Mesenteric fat pad (tissue), 1 donor: Measurements from ENCODE around the gene SCGB1D2. TPM values are rescaled to one million over a fixed set of nuclear protein-coding genes. Genes with fewer than 3 reads are reported as not detected.
"Not testable (repeated sequence)": the region's sequence is repeated elsewhere in the genome, so short reads cannot be mapped to it uniquely, and the experiment has no call there.

Source experiments
- DNase-seq: peaks from one replicate; pipeline ENCODE4 v3.0.0-alpha.2; 2020; ENCODE audit warnings: low spot score
- long read RNA-seq: library from polyadenylated mRNA; unstranded; transcript quantifications from one replicate; pipeline ENCODE4 v2.0.0, GENCODE V29; 2020
- total RNA-seq: library from RNA; stranded (reverse); fragmentation: NEBNext Ultra II Directional; extraction: Animal tissue kit (Norgen Biotek cat#: 25700); gene quantifications from one replicate; pipeline ENCODE4 v1.2.1, GENCODE V29; 2021
- donor health status: DM: yes; HTN: yes; CAD: no.

SCGB1D2 gene
- total RNA-seq: not detected
- long read RNA-seq: 0 reads

GRCh38 chr11:62242021-62242420 lies at the start of gene SCGB1D2:
SCGB1D2 (plus strand) TSS chr11:62242239; CDS start chr11:62242308, 69 bp downstream.
- DNase-seq: no peak

- no peak for DNase-seq
These were observed 48.1 kb upstream of the SCGB1D2 start for GRCh38 chr11:62193952-62194351.

GRCh38 chr11:62195010-62195409 lies 47.0 kb upstream of the SCGB1D2 start:
- not testable (repeated sequence) for DNase-seq

GRCh38 chr11:62195945-62196344 lies 46.1 kb upstream of the SCGB1D2 start:
- DNase-seq: no peak

GRCh38 chr11:62197400-62197799 lies 44.6 kb upstream of the SCGB1D2 start:
- DNase-seq: not testable (repeated sequence)

GRCh38 chr11:62201376-62201775 lies 40.7 kb upstream of the SCGB1D2 start:
- DNase-seq: no peak

GRCh38 chr11:62202910-62203309 lies 39.1 kb upstream of the SCGB1D2 start:
- DNase-seq: no peak

GRCh38 chr11:62204430-62204829 lies 37.6 kb upstream of the SCGB1D2 start:
- no peak for DNase-seq

GRCh38 chr11:62205441-62205840 lies 36.6 kb upstream of the SCGB1D2 start:
- no peak for DNase-seq

- not testable (repeated sequence) for DNase-seq
These were observed 35.6 kb upstream of the SCGB1D2 start for GRCh38 chr11:62206276-62207066.

GRCh38 chr11:62208785-62209144 lies 33.3 kb upstream of the SCGB1D2 start:
- no peak for DNase-seq

GRCh38 chr11:62217191-62217748 lies 24.8 kb upstream of the SCGB1D2 start:
- DNase-seq: no peak

GRCh38 chr11:62221498-62221897 lies 20.5 kb upstream of the SCGB1D2 start:
- no peak for DNase-seq

GRCh38 chr11:62223095-62223494 lies 18.9 kb upstream of the SCGB1D2 start:
- no peak for DNase-seq

- DNase-seq: no peak
These were observed 8.3 kb upstream of the SCGB1D2 start for GRCh38 chr11:62233730-62234129.

- no peak for DNase-seq
These were observed 5.9 kb upstream of the SCGB1D2 start for GRCh38 chr11:62236187-62236586.

GRCh38 chr11:62237499-62237898 lies 4.5 kb upstream of the SCGB1D2 start:
- no peak for DNase-seq

GRCh38 chr11:62238151-62238550 lies 3.9 kb upstream of the SCGB1D2 start:
- no peak for DNase-seq

GRCh38 chr11:62241095-62241494 lies 944 bp upstream of the SCGB1D2 start:
- DNase-seq: no peak

- DNase-seq: no peak
These were observed 3.3 kb downstream of the SCGB1D2 start for GRCh38 chr11:62245271-62245753.

GRCh38 chr11:62251698-62252097 lies 9.7 kb downstream of the SCGB1D2 start:
- DNase-seq: no peak

GRCh38 chr11:62253999-62254542 lies 12.0 kb downstream of the SCGB1D2 start:
- DNase-seq: no peak

GRCh38 chr11:62256281-62256680 lies 14.2 kb downstream of the SCGB1D2 start:
- DNase-seq: no peak
